Measurements from ENCODE around the gene MND1.

MND1 gene, protein sequence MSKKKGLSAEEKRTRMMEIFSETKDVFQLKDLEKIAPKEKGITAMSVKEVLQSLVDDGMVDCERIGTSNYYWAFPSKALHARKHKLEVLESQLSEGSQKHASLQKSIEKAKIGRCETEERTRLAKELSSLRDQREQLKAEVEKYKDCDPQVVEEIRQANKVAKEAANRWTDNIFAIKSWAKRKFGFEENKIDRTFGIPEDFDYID

DNA sequence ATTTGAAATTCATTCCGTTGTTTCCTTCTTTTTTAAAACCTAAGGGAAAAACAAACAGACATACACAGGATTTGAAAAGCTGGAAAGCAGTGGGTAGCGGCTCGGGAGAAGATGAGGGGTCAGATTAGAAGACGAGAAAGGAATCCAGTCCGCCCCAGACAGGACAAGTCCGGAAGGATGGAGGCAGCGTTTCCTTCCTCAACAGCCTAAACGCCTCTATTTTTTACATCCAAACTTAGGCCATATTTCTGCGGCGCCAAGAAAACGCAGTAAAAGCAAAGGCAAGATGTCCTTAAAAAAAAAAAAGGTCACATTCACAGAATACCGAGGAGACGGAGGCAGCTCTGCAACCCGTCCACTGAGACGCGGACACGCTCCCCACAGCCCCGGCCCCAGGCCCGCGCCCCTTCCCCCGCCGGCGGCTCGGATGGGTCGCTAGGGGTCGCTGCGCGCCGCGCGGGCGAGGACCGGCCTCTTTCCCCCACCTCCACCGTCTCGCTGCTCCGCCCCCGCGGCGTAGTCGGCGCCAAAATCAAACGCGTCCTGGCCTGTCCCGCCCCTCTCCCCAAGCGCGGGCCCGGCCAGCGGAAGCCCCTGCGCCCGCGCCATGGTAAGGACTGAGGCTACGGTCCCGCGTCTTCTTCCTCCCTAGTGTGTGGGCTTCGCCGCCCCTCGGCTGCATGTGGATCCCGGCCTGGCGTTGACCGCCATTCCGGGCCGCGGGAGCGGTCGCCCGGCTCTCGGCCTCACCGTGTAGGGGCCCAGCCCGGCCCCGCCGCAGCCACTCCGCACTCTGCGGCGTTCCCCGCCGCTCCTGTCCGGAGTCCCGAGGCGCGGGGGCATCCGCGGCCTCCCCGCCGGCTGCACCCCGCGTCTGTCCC, at the start of gene MND1:
Gene MND1, plus strand, starts transcription at position 558 of the 881 bp plus-strand sequence. Its CDS starts 50 bp downstream, at position 608.
- no peak for TF ChIP-seq ZNF8 (CRISPR knock-in tag; IDR thresholded peaks at IDR 0.05)
- TF ChIP-seq RARB (CRISPR knock-in tag; IDR thresholded peaks at IDR 0.05): no peak
- TF ChIP-seq PPARA (CRISPR knock-in tag; IDR thresholded peaks at IDR 0.05; ENCODE audit: borderline replicate concordance): 0 out of 2 replicates have a peak, but pooled peaks have one; percentile 5
- TF ChIP-seq ZFP30 (CRISPR knock-in tag; IDR thresholded peaks at IDR 0.05): no peak
- TF ChIP-seq, protein P1, sequence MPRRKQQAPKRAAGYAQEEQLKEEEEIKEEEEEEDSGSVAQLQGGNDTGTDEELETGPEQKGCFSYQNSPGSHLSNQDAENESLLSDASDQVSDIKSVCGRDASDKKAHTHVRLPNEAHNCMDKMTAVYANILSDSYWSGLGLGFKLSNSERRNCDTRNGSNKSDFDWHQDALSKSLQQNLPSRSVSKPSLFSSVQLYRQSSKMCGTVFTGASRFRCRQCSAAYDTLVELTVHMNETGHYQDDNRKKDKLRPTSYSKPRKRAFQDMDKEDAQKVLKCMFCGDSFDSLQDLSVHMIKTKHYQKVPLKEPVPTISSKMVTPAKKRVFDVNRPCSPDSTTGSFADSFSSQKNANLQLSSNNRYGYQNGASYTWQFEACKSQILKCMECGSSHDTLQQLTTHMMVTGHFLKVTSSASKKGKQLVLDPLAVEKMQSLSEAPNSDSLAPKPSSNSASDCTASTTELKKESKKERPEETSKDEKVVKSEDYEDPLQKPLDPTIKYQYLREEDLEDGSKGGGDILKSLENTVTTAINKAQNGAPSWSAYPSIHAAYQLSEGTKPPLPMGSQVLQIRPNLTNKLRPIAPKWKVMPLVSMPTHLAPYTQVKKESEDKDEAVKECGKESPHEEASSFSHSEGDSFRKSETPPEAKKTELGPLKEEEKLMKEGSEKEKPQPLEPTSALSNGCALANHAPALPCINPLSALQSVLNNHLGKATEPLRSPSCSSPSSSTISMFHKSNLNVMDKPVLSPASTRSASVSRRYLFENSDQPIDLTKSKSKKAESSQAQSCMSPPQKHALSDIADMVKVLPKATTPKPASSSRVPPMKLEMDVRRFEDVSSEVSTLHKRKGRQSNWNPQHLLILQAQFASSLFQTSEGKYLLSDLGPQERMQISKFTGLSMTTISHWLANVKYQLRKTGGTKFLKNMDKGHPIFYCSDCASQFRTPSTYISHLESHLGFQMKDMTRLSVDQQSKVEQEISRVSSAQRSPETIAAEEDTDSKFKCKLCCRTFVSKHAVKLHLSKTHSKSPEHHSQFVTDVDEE (CRISPR knock-in tag; IDR thresholded peaks at IDR 0.05): no peak
- TF ChIP-seq, protein P2, sequence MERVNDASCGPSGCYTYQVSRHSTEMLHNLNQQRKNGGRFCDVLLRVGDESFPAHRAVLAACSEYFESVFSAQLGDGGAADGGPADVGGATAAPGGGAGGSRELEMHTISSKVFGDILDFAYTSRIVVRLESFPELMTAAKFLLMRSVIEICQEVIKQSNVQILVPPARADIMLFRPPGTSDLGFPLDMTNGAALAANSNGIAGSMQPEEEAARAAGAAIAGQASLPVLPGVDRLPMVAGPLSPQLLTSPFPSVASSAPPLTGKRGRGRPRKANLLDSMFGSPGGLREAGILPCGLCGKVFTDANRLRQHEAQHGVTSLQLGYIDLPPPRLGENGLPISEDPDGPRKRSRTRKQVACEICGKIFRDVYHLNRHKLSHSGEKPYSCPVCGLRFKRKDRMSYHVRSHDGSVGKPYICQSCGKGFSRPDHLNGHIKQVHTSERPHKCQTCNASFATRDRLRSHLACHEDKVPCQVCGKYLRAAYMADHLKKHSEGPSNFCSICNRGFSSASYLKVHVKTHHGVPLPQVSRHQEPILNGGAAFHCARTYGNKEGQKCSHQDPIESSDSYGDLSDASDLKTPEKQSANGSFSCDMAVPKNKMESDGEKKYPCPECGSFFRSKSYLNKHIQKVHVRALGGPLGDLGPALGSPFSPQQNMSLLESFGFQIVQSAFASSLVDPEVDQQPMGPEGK (CRISPR knock-in tag; IDR thresholded peaks at IDR 0.05; ENCODE audit: borderline replicate concordance): no peak
- no peak for TF ChIP-seq ZFP3 (CRISPR knock-in tag; IDR thresholded peaks at IDR 0.05)
- peak; percentile 86 for ATAC-seq

DNA sequence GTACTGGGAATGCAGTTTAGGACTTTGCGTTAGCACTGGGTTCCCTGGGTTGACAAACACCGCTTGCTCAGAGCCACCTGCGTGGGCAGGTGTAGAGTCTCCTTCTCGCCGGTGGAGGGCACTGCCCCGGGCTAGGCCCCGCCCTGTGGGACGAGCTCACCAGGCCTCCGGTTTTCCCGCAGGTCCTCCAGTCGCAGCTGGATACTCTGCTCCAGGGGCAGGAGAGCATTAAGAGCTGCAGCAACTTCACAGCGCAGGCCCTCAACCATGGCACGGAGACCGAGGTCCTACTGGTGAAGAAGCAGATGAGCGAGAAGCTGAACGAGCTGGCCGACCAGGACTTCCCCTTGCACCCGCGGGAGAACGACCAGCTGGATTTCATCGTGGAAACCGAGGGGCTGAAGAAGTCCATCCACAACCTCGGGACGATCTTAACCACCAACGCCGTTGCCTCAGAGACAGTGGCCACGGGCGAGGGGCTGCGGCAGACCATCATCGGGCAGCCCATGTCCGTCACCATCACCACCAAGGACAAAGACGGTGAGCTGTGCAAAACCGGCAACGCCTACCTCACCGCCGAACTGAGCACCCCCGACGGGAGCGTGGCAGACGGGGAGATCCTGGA, 49.2 kb upstream of the MND1 start:
- no peak for ATAC-seq
- TF ChIP-seq ZFP30 (CRISPR knock-in tag; IDR thresholded peaks at IDR 0.05) (no peak), ZFP3 (CRISPR knock-in tag; IDR thresholded peaks at IDR 0.05) (no peak), ZNF70 (CRISPR knock-in tag; IDR thresholded peaks at IDR 0.05) (no peak), SNAI2 (CRISPR knock-in tag; IDR thresholded peaks at IDR 0.05) (no peak), TCF4 (CRISPR knock-in tag; IDR thresholded peaks at IDR 0.05; ENCODE audit: borderline replicate concordance) (no peak), CSDC2 (CRISPR knock-in tag; IDR thresholded peaks at IDR 0.05) (no peak), OSR1 (CRISPR knock-in tag; IDR thresholded peaks at IDR 0.05) (no peak), ZNF565 (CRISPR knock-in tag; conservative IDR thresholded peaks at IDR 0.05; ENCODE audit: low read depth) (no peak), ZNF8 (CRISPR knock-in tag; IDR thresholded peaks at IDR 0.05) (no peak), ESRRG (CRISPR knock-in tag; IDR thresholded peaks at IDR 0.05) (no peak), TOX (CRISPR knock-in tag; IDR thresholded peaks at IDR 0.05; ENCODE audit: borderline replicate concordance) (no peak)
- TF ChIP-seq, protein P3, sequence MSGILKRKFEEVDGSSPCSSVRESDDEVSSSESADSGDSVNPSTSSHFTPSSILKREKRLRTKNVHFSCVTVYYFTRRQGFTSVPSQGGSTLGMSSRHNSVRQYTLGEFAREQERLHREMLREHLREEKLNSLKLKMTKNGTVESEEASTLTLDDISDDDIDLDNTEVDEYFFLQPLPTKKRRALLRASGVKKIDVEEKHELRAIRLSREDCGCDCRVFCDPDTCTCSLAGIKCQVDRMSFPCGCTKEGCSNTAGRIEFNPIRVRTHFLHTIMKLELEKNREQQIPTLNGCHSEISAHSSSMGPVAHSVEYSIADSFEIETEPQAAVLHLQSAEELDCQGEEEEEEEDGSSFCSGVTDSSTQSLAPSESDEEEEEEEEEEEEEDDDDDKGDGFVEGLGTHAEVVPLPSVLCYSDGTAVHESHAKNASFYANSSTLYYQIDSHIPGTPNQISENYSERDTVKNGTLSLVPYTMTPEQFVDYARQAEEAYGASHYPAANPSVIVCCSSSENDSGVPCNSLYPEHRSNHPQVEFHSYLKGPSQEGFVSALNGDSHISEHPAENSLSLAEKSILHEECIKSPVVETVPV (CRISPR knock-in tag; IDR thresholded peaks at IDR 0.05): no peak
- TF ChIP-seq, protein P1 (CRISPR knock-in tag; IDR thresholded peaks at IDR 0.05): no peak
- TF ChIP-seq, protein P4, sequence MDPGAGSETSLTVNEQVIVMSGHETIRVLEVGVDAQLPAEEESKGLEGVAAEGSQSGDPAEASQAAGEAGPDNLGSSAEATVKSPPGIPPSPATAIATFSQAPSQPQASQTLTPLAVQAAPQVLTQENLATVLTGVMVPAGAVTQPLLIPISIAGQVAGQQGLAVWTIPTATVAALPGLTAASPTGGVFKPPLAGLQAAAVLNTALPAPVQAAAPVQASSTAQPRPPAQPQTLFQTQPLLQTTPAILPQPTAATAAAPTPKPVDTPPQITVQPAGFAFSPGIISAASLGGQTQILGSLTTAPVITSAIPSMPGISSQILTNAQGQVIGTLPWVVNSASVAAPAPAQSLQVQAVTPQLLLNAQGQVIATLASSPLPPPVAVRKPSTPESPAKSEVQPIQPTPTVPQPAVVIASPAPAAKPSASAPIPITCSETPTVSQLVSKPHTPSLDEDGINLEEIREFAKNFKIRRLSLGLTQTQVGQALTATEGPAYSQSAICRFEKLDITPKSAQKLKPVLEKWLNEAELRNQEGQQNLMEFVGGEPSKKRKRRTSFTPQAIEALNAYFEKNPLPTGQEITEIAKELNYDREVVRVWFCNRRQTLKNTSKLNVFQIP (CRISPR knock-in tag; IDR thresholded peaks at IDR 0.05; ENCODE audit: borderline replicate concordance, low read depth): no peak
